GM12892 (cell line): ENCODE measurements around the gene CEP120.

Experiments
- POLR2A ChIP-seq: IDR thresholded peaks from 2 replicates; pipeline ENCODE4 v1.6.1; 2011; ENCODE audit warnings: low read depth, low read length, control low read depth
- POLR2AphosphoS5 ChIP-seq: IDR thresholded peaks from 2 replicates; pipeline ENCODE4 v1.6.1; 2011; ENCODE audit warnings: low read depth, low read length, control low read depth

GRCh38 chr5:123300266-123300665 is 122.9 kb downstream of the CEP120 start:
- TF ChIP-seq POLR2A (no peak), POLR2AphosphoS5 (no peak)
